Vagina (tissue), 2 donors: Measurements from ENCODE around the gene ISG20L2.

Source experiments
- POLR2AphosphoS5 ChIP-seq, 2 donors: sonication (generic); formaldehyde crosslinking; IDR thresholded peaks; one replicate each; pipeline ENCODE4 v1.9.0; 2017; ENCODE audit warnings: antibody characterized with exemption in 2 of 2, mild to moderate bottlenecking in 2 of 2, low read depth in 1 of 2; ENCODE audit not compliant: insufficient read depth in 1 of 2
- TF ChIP-seq, protein P1 (sequence below), 3 experiments: fragments of 450-650 bp in 2 of 3; fragments of 200-600 bp in 1 of 3; sonication (generic) in 1 of 3; IDR thresholded peaks; one replicate each; pipeline ENCODE4 v1.5.1; 2017 to 2019; ENCODE audit warnings: antibody characterized with exemption in 3 of 3, mild to moderate bottlenecking in 2 of 3, moderate library complexity in 2 of 3

DNA sequence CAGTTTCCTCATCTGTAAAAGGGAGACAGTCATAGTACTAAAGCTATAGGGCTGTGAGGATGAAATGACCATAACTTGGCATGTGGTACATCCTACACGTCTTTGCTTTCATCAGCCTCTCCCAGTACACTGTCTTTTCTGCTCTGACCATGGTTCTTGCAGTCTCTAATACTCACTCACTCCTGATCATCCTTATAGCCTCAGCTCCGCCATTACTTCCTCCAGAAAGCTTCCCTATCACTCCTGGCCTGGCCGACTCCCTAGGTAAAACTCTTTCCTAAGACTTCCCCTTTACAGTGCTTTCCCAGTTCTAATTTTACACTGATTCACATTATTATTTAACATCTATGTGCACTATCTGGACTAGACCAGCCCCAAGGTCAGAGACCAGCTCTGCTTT, 17.3 kb upstream of the ISG20L2 start:
- TF ChIP-seq, protein P1, sequence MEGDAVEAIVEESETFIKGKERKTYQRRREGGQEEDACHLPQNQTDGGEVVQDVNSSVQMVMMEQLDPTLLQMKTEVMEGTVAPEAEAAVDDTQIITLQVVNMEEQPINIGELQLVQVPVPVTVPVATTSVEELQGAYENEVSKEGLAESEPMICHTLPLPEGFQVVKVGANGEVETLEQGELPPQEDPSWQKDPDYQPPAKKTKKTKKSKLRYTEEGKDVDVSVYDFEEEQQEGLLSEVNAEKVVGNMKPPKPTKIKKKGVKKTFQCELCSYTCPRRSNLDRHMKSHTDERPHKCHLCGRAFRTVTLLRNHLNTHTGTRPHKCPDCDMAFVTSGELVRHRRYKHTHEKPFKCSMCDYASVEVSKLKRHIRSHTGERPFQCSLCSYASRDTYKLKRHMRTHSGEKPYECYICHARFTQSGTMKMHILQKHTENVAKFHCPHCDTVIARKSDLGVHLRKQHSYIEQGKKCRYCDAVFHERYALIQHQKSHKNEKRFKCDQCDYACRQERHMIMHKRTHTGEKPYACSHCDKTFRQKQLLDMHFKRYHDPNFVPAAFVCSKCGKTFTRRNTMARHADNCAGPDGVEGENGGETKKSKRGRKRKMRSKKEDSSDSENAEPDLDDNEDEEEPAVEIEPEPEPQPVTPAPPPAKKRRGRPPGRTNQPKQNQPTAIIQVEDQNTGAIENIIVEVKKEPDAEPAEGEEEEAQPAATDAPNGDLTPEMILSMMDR (IDR thresholded peaks at IDR 0.05) = no peak
- no peak for TF ChIP-seq POLR2AphosphoS5 (IDR thresholded peaks at IDR 0.05; ENCODE audit: insufficient read depth in 1 of 2, low read depth in 1 of 2)
